ENCODE data around the gene CBARP.
A peak's percentile ranks its signal among the peaks of the same experiment; 100 is the strongest.

Gene CBARP

DNA sequence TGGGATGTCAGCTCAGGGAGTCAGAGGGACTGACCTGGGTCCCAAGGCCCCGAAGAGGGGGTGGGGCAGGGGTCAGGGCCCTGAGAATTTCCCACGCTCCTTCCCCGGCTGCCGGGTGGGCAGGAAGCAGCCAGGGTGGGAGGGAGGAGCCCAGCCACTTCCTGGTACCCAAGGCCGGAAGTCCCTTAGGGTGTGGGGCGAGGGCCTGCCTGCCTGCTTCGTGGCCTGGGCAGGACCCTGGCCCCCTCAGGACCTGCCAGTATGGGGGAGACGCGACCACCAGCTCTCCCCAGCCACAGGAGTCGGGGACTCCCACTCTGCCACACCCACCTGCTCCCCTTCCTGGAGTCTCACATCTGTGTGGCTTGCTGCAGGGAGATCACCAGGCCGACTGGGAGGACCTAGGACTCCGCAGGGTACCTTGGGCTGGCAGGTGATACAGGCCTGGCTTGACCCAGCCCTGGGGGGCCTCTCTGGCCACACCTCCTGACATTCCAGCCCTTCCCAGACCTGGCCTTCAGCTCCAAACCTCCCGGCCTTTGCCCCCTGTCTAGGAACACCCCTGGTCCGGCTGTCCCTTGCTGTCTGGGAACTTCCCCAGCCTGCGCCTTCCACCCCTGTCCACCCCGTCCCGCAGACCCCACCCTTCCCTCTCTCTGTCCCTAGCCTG, 21.5 kb upstream of the CBARP start (continued):
- TF ChIP-seq, protein P1, sequence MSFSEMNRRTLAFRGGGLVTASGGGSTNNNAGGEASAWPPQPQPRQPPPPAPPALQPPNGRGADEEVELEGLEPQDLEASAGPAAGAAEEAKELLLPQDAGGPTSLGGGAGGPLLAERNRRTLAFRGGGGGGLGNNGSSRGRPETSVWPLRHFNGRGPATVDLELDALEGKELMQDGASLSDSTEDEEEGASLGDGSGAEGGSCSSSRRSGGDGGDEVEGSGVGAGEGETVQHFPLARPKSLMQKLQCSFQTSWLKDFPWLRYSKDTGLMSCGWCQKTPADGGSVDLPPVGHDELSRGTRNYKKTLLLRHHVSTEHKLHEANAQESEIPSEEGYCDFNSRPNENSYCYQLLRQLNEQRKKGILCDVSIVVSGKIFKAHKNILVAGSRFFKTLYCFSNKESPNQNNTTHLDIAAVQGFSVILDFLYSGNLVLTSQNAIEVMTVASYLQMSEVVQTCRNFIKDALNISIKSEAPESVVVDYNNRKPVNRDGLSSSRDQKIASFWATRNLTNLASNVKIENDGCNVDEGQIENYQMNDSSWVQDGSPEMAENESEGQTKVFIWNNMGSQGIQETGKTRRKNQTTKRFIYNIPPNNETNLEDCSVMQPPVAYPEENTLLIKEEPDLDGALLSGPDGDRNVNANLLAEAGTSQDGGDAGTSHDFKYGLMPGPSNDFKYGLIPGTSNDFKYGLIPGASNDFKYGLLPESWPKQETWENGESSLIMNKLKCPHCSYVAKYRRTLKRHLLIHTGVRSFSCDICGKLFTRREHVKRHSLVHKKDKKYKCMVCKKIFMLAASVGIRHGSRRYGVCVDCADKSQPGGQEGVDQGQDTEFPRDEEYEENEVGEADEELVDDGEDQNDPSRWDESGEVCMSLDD (tag by site-specific recombination; IDR thresholded peaks at IDR 0.05), result peak; percentile 93
- TF ChIP-seq ZNF24 (tag by site-specific recombination; IDR thresholded peaks at IDR 0.05) (no peak; the same call in 1 of the 2 replicates), ZNF596 (tag by site-specific recombination; IDR thresholded peaks at IDR 0.05) (no peak), KLF8 (tag by site-specific recombination; IDR thresholded peaks at IDR 0.05) (peak; percentile 95), ZNF302 (tag by site-specific recombination; IDR thresholded peaks at IDR 0.05; ENCODE audit: low read depth) (no peak), ZEB2 (tag by site-specific recombination; IDR thresholded peaks at IDR 0.05) (0 out of 2 replicates have a peak, but pooled peaks have one; percentile 67), ZNF121 (tag by site-specific recombination; IDR thresholded peaks at IDR 0.05) (no peak), ZFHX2 (tag by site-specific recombination; conservative IDR thresholded peaks at IDR 0.05) (peak; percentile 82), ZNF529 (tag by site-specific recombination; IDR thresholded peaks at IDR 0.05; ENCODE audit: insufficient replicate concordance) (no peak), BCL11A (tag by site-specific recombination; IDR thresholded peaks at IDR 0.05; ENCODE audit: low read depth) (peak; percentile 77; the same call in 1 of the 2 replicates), ZBTB48 (tag by site-specific recombination; IDR thresholded peaks at IDR 0.05) (peak; percentile 88), REPIN1 (tag by site-specific recombination; IDR thresholded peaks at IDR 0.05; ENCODE audit: low read depth) (0 out of 2 replicates have a peak, but pooled peaks have one; percentile 40), ZNF600 (tag by site-specific recombination; IDR thresholded peaks at IDR 0.05) (peak; percentile 81), IKZF3 (tag by site-specific recombination; IDR thresholded peaks at IDR 0.05) (peak; percentile 10; the same call in 1 of the 2 replicates)
- TF ChIP-seq, protein P2, sequence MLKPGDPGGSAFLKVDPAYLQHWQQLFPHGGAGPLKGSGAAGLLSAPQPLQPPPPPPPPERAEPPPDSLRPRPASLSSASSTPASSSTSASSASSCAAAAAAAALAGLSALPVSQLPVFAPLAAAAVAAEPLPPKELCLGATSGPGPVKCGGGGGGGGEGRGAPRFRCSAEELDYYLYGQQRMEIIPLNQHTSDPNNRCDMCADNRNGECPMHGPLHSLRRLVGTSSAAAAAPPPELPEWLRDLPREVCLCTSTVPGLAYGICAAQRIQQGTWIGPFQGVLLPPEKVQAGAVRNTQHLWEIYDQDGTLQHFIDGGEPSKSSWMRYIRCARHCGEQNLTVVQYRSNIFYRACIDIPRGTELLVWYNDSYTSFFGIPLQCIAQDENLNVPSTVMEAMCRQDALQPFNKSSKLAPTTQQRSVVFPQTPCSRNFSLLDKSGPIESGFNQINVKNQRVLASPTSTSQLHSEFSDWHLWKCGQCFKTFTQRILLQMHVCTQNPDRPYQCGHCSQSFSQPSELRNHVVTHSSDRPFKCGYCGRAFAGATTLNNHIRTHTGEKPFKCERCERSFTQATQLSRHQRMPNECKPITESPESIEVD (tag by site-specific recombination; IDR thresholded peaks at IDR 0.05), result no peak
- TF ChIP-seq, protein P3, sequence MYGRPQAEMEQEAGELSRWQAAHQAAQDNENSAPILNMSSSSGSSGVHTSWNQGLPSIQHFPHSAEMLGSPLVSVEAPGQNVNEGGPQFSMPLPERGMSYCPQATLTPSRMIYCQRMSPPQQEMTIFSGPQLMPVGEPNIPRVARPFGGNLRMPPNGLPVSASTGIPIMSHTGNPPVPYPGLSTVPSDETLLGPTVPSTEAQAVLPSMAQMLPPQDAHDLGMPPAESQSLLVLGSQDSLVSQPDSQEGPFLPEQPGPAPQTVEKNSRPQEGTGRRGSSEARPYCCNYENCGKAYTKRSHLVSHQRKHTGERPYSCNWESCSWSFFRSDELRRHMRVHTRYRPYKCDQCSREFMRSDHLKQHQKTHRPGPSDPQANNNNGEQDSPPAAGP (tag by site-specific recombination; IDR thresholded peaks at IDR 0.05), result peak; percentile 77
- TF ChIP-seq, protein P4, sequence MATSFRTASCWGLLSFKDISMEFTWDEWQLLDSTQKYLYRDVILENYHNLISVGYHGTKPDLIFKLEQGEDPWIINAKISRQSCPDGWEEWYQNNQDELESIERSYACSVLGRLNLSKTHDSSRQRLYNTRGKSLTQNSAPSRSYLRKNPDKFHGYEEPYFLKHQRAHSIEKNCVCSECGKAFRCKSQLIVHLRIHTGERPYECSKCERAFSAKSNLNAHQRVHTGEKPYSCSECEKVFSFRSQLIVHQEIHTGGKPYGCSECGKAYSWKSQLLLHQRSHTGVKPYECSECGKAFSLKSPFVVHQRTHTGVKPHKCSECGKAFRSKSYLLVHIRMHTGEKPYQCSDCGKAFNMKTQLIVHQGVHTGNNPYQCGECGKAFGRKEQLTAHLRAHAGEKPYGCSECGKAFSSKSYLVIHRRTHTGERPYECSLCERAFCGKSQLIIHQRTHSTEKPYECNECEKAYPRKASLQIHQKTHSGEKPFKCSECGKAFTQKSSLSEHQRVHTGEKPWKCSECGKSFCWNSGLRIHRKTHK (tag by site-specific recombination; IDR thresholded peaks at IDR 0.05), result no peak
- TF ChIP-seq, protein P5, sequence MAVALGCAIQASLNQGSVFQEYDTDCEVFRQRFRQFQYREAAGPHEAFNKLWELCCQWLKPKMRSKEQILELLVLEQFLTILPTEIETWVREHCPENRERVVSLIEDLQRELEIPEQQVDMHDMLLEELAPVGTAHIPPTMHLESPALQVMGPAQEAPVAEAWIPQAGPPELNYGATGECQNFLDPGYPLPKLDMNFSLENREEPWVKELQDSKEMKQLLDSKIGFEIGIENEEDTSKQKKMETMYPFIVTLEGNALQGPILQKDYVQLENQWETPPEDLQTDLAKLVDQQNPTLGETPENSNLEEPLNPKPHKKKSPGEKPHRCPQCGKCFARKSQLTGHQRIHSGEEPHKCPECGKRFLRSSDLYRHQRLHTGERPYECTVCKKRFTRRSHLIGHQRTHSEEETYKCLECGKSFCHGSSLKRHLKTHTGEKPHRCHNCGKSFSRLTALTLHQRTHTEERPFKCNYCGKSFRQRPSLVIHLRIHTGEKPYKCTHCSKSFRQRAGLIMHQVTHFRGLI (tag by site-specific recombination; IDR thresholded peaks at IDR 0.05), result peak; percentile 26; the same call in 1 of the 2 replicates

All from HEK293 (cell line).